GM12878 (cell line): ENCODE measurements around the gene HCFC1. TPM values are rescaled to one million over a fixed set of nuclear protein-coding genes. Genes with fewer than 3 reads are reported as not detected.

Experiments used
- BACH1 ChIP-seq: fragments of 450-650 bp; IDR thresholded peaks from 2 replicates; pipeline ENCODE4 v1.6.1; 2017; ENCODE audit warnings: mild to moderate bottlenecking, borderline replicate concordance
- CREM ChIP-seq: IDR thresholded peaks from 2 replicates; pipeline ENCODE4 v1.6.1; 2014; ENCODE audit warnings: antibody characterized with exemption, low read depth
- GATAD2B ChIP-seq: fragments of 450-650 bp; conservative IDR thresholded peaks from 2 replicates; pipeline ENCODE4 v1.6.1; 2017; ENCODE audit warnings: low read depth, mild to moderate bottlenecking, moderate library complexity
- HCFC1 ChIP-seq: fragments of 150-350 bp; IDR thresholded peaks from 2 replicates; pipeline ENCODE4 v1.6.1; 2014; ENCODE audit warnings: low read length
- IKZF2 ChIP-seq, 2 experiments: fragments of 450-650 bp; IDR thresholded peaks; 2 replicates each; pipeline ENCODE4 v1.6.1; 2017; ENCODE audit warnings: mild to moderate bottlenecking in 2 of 2, moderate library complexity in 2 of 2
- IRF4 ChIP-seq: IDR thresholded peaks from 2 replicates; pipeline ENCODE4 v1.6.1; 2011; ENCODE audit warnings: low read depth, low read length
- JUNB ChIP-seq: IDR thresholded peaks from 2 replicates; pipeline ENCODE4 v1.6.1; 2016; ENCODE audit warnings: antibody characterized with exemption, mild to moderate bottlenecking
- KLF5 ChIP-seq: fragments of 450-650 bp; IDR thresholded peaks from 2 replicates; pipeline ENCODE4 v1.6.1; 2014; ENCODE audit warnings: mild to moderate bottlenecking; ENCODE audit not compliant: partially characterized antibody
- POLR2AphosphoS2 ChIP-seq: IDR thresholded peaks from 2 replicates; pipeline ENCODE4 v1.6.1; 2011; ENCODE audit warnings: low read depth, mild to moderate bottlenecking, low read length, improper control_type of control experiment, moderate library complexity
- RAD51 ChIP-seq: fragments of 450-650 bp; IDR thresholded peaks from 2 replicates; pipeline ENCODE4 v1.6.1; 2016; ENCODE audit warnings: moderate library complexity, mild to moderate bottlenecking, inconsistent platforms
- RELA ChIP-seq: fragments of 450-650 bp; IDR thresholded peaks from 2 replicates; pipeline ENCODE4 v1.8.0; 2014; ENCODE audit warnings: borderline replicate concordance; ENCODE audit not compliant: partially characterized antibody
- SIN3A ChIP-seq: IDR thresholded peaks from 2 replicates; pipeline ENCODE4 v1.6.1; 2012; ENCODE audit warnings: low read depth, low read length, improper control_type of control experiment
- SREBF1 ChIP-seq: IDR thresholded peaks from 2 replicates; pipeline ENCODE4 v1.6.1; 2012; ENCODE audit warnings: mild to moderate bottlenecking, low read length
- ZNF24 ChIP-seq: fragments of 450-650 bp; IDR thresholded peaks from 2 replicates; pipeline ENCODE4 v1.6.1; 2017; ENCODE audit warnings: antibody characterized with exemption, mild to moderate bottlenecking
- ZSCAN29 ChIP-seq: fragments of 450-650 bp; IDR thresholded peaks from 2 replicates; pipeline ENCODE4 v1.6.1; 2017; ENCODE audit warnings: mild to moderate bottlenecking, moderate library complexity
- polyA plus RNA-seq, 11 experiments: library from polyadenylated mRNA; depleted of rRNA in 4 of 11; unstranded in 6 of 11; stranded (reverse) in 5 of 11; fragments of >200 nt; fragmentation: Nextera tagmentation in 4 of 11; fragmentation: Illumina TruSeq in 1 of 11; extraction: Ambion mirVana in 4 of 11; extraction: Trizol in 1 of 11; gene quantifications; 1 replicate in 1 of 11; 2 replicates in 10 of 11; pipeline versions ENCODE4 v1.2.1 to v1.2.3, GENCODE V29; 2011 to 2016; ENCODE audit warnings: inconsistent platforms in 2 of 11, missing spikeins in 2 of 11, low read depth in 1 of 11
- total RNA-seq, 4 experiments: library from RNA; depleted of rRNA in 3 of 4; stranded (reverse); fragments of >200 nt in 3 of 4; fragmentation: Illumina TruSeq in 1 of 4; extraction: Trizol in 1 of 4; gene quantifications; 2 replicates each; pipeline versions ENCODE4 v1.2.1 to v1.2.3, GENCODE V29; 2013 to 2021
- TF ChIP-seq, protein P1 (sequence below): fragments of 450-650 bp; IDR thresholded peaks from 2 replicates; pipeline ENCODE4 v1.6.1; 2017; ENCODE audit warnings: mild to moderate bottlenecking
- TF ChIP-seq, protein P2 (sequence below): fragments of 450-650 bp; IDR thresholded peaks from 2 replicates; pipeline ENCODE4 v1.6.1; 2017; ENCODE audit warnings: borderline replicate concordance
- TF ChIP-seq, protein P3 (sequence below): IDR thresholded peaks from 2 replicates; pipeline ENCODE4 v1.6.1; 2011; ENCODE audit warnings: borderline replicate concordance, low read depth, mild to moderate bottlenecking, moderate library complexity, low read length; ENCODE audit not compliant: insufficient read depth, poor library complexity, severe bottlenecking
- TF ChIP-seq, protein P4 (sequence below): fragments of 150-350 bp; IDR thresholded peaks from 2 replicates; pipeline ENCODE4 v1.6.1; 2016; ENCODE audit warnings: low read depth, low read length
- TF ChIP-seq, protein P5 (sequence below): IDR thresholded peaks from 2 replicates; pipeline ENCODE4 v1.6.1; 2012; ENCODE audit warnings: low read depth, low read length, improper control_type of control experiment
- TF ChIP-seq, protein P6 (sequence below): fragments of 450-650 bp; IDR thresholded peaks from 2 replicates; pipeline ENCODE4 v1.6.1; 2018; ENCODE audit warnings: borderline replicate concordance, mild to moderate bottlenecking; ENCODE audit not compliant: partially characterized antibody

HCFC1 gene
- total and polyA plus RNA-seq, 10 of the 15 experiments (the other 5 are each of a cell fraction or from before 2014, with no cell fraction given) = 3.9 to 92.7 (median 23.5) TPM

DNA sequence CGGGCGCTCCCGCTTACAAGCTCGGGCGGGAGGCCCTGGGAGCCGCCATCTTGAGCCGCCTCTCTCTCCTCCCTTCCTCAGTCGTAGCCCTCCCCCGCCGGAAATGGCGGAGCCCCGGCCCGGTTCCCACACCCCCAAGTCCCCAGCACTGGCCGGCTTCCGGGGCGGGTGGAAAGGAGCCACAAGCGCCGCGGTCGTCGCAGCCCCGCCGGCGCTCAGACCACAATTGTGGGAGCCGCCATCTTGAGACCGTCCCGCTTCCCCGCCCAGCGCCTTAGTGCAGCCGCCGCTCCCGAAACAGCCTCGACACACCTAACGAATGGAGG is 531 bp downstream of the HCFC1 start (continued):
- TF ChIP-seq, protein P1, sequence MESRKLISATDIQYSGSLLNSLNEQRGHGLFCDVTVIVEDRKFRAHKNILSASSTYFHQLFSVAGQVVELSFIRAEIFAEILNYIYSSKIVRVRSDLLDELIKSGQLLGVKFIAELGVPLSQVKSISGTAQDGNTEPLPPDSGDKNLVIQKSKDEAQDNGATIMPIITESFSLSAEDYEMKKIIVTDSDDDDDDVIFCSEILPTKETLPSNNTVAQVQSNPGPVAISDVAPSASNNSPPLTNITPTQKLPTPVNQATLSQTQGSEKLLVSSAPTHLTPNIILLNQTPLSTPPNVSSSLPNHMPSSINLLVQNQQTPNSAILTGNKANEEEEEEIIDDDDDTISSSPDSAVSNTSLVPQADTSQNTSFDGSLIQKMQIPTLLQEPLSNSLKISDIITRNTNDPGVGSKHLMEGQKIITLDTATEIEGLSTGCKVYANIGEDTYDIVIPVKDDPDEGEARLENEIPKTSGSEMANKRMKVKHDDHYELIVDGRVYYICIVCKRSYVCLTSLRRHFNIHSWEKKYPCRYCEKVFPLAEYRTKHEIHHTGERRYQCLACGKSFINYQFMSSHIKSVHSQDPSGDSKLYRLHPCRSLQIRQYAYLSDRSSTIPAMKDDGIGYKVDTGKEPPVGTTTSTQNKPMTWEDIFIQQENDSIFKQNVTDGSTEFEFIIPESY = no peak
- TF ChIP-seq ZSCAN29 (no peak), IRF4 (no peak), GATAD2B (peak; percentile 4; the same call in 1 of the 2 replicates), POLR2AphosphoS2 (no peak), KLF5 (no peak), ZNF24 (no peak), BACH1 (no peak), SREBF1 (no peak), JUNB (no peak), RELA (peak; percentile 25), CREM (peak; percentile 43; the same call in 1 of the 2 replicates), SIN3A (no peak), IKZF2 (IDR thresholded peaks at IDR 0.05) (no peak), HCFC1 (peak; percentile 75), RAD51 (no peak)
- TF ChIP-seq, protein P2, sequence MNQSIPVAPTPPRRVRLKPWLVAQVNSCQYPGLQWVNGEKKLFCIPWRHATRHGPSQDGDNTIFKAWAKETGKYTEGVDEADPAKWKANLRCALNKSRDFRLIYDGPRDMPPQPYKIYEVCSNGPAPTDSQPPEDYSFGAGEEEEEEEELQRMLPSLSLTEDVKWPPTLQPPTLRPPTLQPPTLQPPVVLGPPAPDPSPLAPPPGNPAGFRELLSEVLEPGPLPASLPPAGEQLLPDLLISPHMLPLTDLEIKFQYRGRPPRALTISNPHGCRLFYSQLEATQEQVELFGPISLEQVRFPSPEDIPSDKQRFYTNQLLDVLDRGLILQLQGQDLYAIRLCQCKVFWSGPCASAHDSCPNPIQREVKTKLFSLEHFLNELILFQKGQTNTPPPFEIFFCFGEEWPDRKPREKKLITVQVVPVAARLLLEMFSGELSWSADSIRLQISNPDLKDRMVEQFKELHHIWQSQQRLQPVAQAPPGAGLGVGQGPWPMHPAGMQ = no peak
- TF ChIP-seq, protein P3, sequence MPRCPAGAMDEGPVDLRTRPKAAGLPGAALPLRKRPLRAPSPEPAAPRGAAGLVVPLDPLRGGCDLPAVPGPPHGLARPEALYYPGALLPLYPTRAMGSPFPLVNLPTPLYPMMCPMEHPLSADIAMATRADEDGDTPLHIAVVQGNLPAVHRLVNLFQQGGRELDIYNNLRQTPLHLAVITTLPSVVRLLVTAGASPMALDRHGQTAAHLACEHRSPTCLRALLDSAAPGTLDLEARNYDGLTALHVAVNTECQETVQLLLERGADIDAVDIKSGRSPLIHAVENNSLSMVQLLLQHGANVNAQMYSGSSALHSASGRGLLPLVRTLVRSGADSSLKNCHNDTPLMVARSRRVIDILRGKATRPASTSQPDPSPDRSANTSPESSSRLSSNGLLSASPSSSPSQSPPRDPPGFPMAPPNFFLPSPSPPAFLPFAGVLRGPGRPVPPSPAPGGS = peak; percentile 5
- TF ChIP-seq, protein P4, sequence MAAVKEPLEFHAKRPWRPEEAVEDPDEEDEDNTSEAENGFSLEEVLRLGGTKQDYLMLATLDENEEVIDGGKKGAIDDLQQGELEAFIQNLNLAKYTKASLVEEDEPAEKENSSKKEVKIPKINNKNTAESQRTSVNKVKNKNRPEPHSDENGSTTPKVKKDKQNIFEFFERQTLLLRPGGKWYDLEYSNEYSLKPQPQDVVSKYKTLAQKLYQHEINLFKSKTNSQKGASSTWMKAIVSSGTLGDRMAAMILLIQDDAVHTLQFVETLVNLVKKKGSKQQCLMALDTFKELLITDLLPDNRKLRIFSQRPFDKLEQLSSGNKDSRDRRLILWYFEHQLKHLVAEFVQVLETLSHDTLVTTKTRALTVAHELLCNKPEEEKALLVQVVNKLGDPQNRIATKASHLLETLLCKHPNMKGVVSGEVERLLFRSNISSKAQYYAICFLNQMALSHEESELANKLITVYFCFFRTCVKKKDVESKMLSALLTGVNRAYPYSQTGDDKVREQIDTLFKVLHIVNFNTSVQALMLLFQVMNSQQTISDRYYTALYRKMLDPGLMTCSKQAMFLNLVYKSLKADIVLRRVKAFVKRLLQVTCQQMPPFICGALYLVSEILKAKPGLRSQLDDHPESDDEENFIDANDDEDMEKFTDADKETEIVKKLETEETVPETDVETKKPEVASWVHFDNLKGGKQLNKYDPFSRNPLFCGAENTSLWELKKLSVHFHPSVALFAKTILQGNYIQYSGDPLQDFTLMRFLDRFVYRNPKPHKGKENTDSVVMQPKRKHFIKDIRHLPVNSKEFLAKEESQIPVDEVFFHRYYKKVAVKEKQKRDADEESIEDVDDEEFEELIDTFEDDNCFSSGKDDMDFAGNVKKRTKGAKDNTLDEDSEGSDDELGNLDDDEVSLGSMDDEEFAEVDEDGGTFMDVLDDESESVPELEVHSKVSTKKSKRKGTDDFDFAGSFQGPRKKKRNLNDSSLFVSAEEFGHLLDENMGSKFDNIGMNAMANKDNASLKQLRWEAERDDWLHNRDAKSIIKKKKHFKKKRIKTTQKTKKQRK = no peak
- TF ChIP-seq, protein P5, sequence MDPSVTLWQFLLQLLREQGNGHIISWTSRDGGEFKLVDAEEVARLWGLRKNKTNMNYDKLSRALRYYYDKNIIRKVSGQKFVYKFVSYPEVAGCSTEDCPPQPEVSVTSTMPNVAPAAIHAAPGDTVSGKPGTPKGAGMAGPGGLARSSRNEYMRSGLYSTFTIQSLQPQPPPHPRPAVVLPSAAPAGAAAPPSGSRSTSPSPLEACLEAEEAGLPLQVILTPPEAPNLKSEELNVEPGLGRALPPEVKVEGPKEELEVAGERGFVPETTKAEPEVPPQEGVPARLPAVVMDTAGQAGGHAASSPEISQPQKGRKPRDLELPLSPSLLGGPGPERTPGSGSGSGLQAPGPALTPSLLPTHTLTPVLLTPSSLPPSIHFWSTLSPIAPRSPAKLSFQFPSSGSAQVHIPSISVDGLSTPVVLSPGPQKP = peak; percentile 56; the same call in 1 of the 2 replicates
- TF ChIP-seq, protein P6, sequence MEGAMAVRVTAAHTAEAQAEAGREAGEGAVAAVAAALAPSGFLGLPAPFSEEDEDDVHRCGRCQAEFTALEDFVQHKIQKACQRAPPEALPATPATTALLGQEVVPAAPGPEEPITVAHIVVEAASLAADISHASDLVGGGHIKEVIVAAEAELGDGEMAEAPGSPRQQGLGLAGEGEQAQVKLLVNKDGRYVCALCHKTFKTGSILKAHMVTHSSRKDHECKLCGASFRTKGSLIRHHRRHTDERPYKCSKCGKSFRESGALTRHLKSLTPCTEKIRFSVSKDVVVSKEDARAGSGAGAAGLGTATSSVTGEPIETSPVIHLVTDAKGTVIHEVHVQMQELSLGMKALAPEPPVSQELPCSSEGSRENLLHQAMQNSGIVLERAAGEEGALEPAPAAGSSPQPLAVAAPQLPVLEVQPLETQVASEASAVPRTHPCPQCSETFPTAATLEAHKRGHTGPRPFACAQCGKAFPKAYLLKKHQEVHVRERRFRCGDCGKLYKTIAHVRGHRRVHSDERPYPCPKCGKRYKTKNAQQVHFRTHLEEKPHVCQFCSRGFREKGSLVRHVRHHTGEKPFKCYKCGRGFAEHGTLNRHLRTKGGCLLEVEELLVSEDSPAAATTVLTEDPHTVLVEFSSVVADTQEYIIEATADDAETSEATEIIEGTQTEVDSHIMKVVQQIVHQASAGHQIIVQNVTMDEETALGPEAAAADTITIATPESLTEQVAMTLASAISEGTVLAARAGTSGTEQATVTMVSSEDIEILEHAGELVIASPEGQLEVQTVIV = peak; percentile 40
